ENCODE results near the gene PRSS22. TPM values are rescaled to one million over a fixed set of nuclear protein-coding genes. Genes with fewer than 3 reads are reported as not detected.

Gene PRSS22
- polyA plus RNA-seq, 1 of the 3 experiments (the other 2 are of a cell fraction): not detected

DNA sequence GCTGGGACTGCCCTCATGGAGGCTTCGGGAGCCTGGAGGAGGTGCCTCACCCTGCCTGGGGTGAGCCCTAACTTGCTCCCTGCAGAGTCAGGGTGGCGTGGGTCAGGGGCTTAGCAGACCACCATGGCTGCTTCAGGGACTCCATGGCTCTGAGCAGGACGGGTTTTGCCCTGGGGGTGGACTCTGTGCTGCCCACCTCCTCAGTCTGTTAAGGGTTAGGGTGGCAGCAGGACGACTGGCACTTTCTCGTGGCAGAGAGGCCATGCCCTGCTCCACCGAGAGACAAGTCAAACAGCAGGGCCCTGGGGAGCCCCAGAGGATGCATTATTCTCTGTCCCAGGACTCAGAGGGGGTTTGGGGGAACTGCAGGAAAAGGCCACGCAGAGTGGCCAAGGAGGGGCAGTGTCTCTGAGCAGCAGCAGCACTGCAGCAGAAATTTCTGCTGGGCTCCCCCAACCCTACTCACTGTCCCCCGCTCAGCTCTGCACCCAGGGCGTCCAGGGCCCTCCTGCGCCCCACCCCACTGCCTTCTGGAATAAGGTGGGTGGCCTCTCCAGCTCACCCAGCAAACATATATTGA is 1.8 kb upstream of the PRSS22 start:
- TF ChIP-seq EP300 (IDR thresholded peaks at IDR 0.05; ENCODE audit: borderline replicate concordance in 1 of 2, low read depth in 1 of 2, low read length in 1 of 2): no peak
- no peak for TF ChIP-seq RCOR1 (IDR thresholded peaks at IDR 0.05; ENCODE audit: low read length)
- no peak for TF ChIP-seq GABPA (IDR thresholded peaks at IDR 0.05; ENCODE audit: low read depth)
- TF ChIP-seq YY1 (IDR thresholded peaks at IDR 0.05; ENCODE audit: low read depth): no peak
- TF ChIP-seq, protein P1, sequence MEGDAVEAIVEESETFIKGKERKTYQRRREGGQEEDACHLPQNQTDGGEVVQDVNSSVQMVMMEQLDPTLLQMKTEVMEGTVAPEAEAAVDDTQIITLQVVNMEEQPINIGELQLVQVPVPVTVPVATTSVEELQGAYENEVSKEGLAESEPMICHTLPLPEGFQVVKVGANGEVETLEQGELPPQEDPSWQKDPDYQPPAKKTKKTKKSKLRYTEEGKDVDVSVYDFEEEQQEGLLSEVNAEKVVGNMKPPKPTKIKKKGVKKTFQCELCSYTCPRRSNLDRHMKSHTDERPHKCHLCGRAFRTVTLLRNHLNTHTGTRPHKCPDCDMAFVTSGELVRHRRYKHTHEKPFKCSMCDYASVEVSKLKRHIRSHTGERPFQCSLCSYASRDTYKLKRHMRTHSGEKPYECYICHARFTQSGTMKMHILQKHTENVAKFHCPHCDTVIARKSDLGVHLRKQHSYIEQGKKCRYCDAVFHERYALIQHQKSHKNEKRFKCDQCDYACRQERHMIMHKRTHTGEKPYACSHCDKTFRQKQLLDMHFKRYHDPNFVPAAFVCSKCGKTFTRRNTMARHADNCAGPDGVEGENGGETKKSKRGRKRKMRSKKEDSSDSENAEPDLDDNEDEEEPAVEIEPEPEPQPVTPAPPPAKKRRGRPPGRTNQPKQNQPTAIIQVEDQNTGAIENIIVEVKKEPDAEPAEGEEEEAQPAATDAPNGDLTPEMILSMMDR (IDR thresholded peaks at IDR 0.05): no peak
- TF ChIP-seq ELF1 (IDR thresholded peaks at IDR 0.05): no peak
- TF ChIP-seq, protein P2, sequence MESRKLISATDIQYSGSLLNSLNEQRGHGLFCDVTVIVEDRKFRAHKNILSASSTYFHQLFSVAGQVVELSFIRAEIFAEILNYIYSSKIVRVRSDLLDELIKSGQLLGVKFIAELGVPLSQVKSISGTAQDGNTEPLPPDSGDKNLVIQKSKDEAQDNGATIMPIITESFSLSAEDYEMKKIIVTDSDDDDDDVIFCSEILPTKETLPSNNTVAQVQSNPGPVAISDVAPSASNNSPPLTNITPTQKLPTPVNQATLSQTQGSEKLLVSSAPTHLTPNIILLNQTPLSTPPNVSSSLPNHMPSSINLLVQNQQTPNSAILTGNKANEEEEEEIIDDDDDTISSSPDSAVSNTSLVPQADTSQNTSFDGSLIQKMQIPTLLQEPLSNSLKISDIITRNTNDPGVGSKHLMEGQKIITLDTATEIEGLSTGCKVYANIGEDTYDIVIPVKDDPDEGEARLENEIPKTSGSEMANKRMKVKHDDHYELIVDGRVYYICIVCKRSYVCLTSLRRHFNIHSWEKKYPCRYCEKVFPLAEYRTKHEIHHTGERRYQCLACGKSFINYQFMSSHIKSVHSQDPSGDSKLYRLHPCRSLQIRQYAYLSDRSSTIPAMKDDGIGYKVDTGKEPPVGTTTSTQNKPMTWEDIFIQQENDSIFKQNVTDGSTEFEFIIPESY (IDR thresholded peaks at IDR 0.05; ENCODE audit: borderline replicate concordance, low read depth): no peak
- TF ChIP-seq NRF1 (IDR thresholded peaks at IDR 0.05; ENCODE audit: low read depth, low read length): no peak
- no peak for TF ChIP-seq CHD2 (IDR thresholded peaks at IDR 0.05; ENCODE audit: low read length, partially characterized antibody)
- no peak for TF ChIP-seq MEF2A (IDR thresholded peaks at IDR 0.05; ENCODE audit: borderline replicate concordance, low read depth)
- no peak for TF ChIP-seq TEAD4 (IDR thresholded peaks at IDR 0.05; ENCODE audit: borderline replicate concordance, insufficient read depth)
- no peak for TF ChIP-seq REST (IDR thresholded peaks at IDR 0.05; ENCODE audit: low read depth, low read length)
- no peak for TF ChIP-seq TAF1 (IDR thresholded peaks at IDR 0.05; ENCODE audit: borderline replicate concordance, low read depth, low read length)
- WGBS (ENCODE audit: low lambda C conversion rate): 23% methylated on average over 4 of the region's 10 CpGs
- no peak overlapping the region for H3K27ac ChIP-seq (ENCODE audit: low read depth in 2 of 2, low read length in 1 of 2)
- ChIA-PET POLR2A (no interaction called here), CTCF (interaction anchor here (0.8 to 2.3 kb wide), 3 partner anchors 21 to 60 kb away, joined by 3 to 16 read pairs (median 13); no protein-coding TSS in a partner anchor)
- H2AFZ ChIP-seq (ENCODE audit: low read depth): no peak overlapping the region
- H3K79me2 ChIP-seq (ENCODE audit: insufficient read depth): no peaks in the 10 kb centered on the region
- H3K4me3 ChIP-seq (ENCODE audit: low read depth in 2 of 2, low read length in 1 of 2): no peak overlapping the region
- no peaks in the 10 kb centered on the region for H3K9me2 ChIP-seq
- no peaks in the 10 kb centered on the region for H3K9me3 ChIP-seq
- H3K9ac ChIP-seq: no peak overlapping the region
- no peaks in the 10 kb centered on the region for H4K20me1 ChIP-seq (ENCODE audit: insufficient read depth)
- H3F3A ChIP-seq (replicated peaks; ENCODE audit: insufficient read depth): no peaks in the 10 kb centered on the region
- H3K27me3 ChIP-seq (ENCODE audit: insufficient read depth): no peaks in the 10 kb centered on the region; the same call in 1 of the 2 replicates
- no peak for DNase-seq
- H3K36me3 ChIP-seq (replicated peaks in 1 of 2; ENCODE audit: control insufficient read depth in 1 of 2, insufficient read depth in 2 of 2, low read length in 1 of 2): no peaks in the 10 kb centered on the region
- no peak overlapping the region for H3K4me2 ChIP-seq
- H3K4me1 ChIP-seq (ENCODE audit: control insufficient read depth in 1 of 2, insufficient read depth in 2 of 2, low read depth in 1 of 2, low read length in 1 of 2): no peaks in the 10 kb centered on the region; a peak in 1 of 4 replicates

All from SK-N-SH (cell line).